Sigmoid colon (tissue), 7 donors: ENCODE measurements around the gene INO80B. TPM values are rescaled to one million over a fixed set of nuclear protein-coding genes. Genes with fewer than 3 reads are reported as not detected.
A peak's percentile ranks its signal among the peaks of the same experiment; 100 is the strongest.

ENCODE experiments used
- DNase-seq: peaks from one replicate; pipeline ENCODE4 v3.0.0-alpha.2; 2019
- H3K27ac ChIP-seq, 4 donors: fragments of 200-600 bp; sonication (generic); one replicate each; pipeline ENCODE4 v1.5.1; 2016 to 2019; ENCODE audit warnings: mild to moderate bottlenecking in 1 of 4
- H3K27me3 ChIP-seq, 3 donors: fragments of 200-600 bp; sonication (generic); one replicate each; pipeline ENCODE4 v1.5.1; 2019; ENCODE audit warnings: mild to moderate bottlenecking in 1 of 3
- H3K36me3 ChIP-seq, 4 donors: fragments of 200-600 bp; sonication (generic); one replicate each; pipeline ENCODE4 v1.5.1; 2016 to 2019
- H3K4me1 ChIP-seq, 4 donors: fragments of 200-600 bp; sonication (generic); one replicate each; pipeline ENCODE4 v1.5.1; 2017 to 2019
- H3K4me3 ChIP-seq, 4 donors: fragments of 200-600 bp; sonication (generic); one replicate each; pipeline ENCODE4 v1.5.1; 2017 to 2019; ENCODE audit warnings: mild to moderate bottlenecking in 2 of 4, moderate library complexity in 1 of 4
- H3K9me3 ChIP-seq, 4 donors: fragments of 200-600 bp in 3 of 4; sonication (generic) in 3 of 4; one replicate each; pipeline versions ENCODE4 v1.5.1 to v1.6.1; 2013 to 2019
- EP300 ChIP-seq, 4 donors: sonication (generic); formaldehyde crosslinking; IDR thresholded peaks; one replicate each; pipeline ENCODE4 v1.6.1; 2017; ENCODE audit warnings: antibody characterized with exemption in 4 of 4
- POLR2A ChIP-seq, 2 donors: fragments of 450-650 bp; IDR thresholded peaks; one replicate each; pipeline ENCODE4 v1.6.1; 2016; ENCODE audit warnings: antibody characterized with exemption in 2 of 2, mild to moderate bottlenecking in 2 of 2, moderate library complexity in 2 of 2
- POLR2AphosphoS5 ChIP-seq, 4 donors: sonication (generic); formaldehyde crosslinking; IDR thresholded peaks; one replicate each; pipeline ENCODE4 v1.6.1; 2017; ENCODE audit warnings: antibody characterized with exemption in 4 of 4
- WGBS, 2 donors: extraction: QIAGEN DNeasy Blood & Tissue Kit; methylation state at CpG; one replicate each; pipeline ENCODE4 v1.1.7; 2013; 5-methylcytosine and 5-hydroxymethylcytosine counted together
- intact Hi-C: fragments of 100-400 bp; cut with DNase I; formaldehyde crosslinking; loops from one replicate; pipeline ENCODE4 v1.15.1; 2023
- polyA plus RNA-seq, 3 donors: library from polyadenylated mRNA; stranded (reverse); fragments of 200-250 nt; gene quantifications; one replicate each; pipeline ENCODE4 v1.2.3, GENCODE V29; 2013
- total RNA-seq, 4 donors: library from RNA; depleted of rRNA; stranded (reverse); fragments of >200 nt; gene quantifications; one replicate each; pipeline ENCODE4 v1.1.0, GENCODE V29; 2016
- TF ChIP-seq, protein P1 (sequence below), 4 experiments: fragments of 450-650 bp in 3 of 4; fragments of 200-600 bp in 1 of 4; IDR thresholded peaks; one replicate each; pipeline ENCODE4 v1.5.1; 2016 to 2019; ENCODE audit warnings: antibody characterized with exemption in 4 of 4, mild to moderate bottlenecking in 3 of 4, moderate library complexity in 2 of 4
- donor health status: healthy with polysubstance abuse.
- donor health status: Bipolar disorder and iron deficiency.
- donor health status: healthy.

Gene INO80B
- total and polyA plus RNA-seq, 7 donors: 7.5 to 41.8 (median 19.2) TPM

DNA sequence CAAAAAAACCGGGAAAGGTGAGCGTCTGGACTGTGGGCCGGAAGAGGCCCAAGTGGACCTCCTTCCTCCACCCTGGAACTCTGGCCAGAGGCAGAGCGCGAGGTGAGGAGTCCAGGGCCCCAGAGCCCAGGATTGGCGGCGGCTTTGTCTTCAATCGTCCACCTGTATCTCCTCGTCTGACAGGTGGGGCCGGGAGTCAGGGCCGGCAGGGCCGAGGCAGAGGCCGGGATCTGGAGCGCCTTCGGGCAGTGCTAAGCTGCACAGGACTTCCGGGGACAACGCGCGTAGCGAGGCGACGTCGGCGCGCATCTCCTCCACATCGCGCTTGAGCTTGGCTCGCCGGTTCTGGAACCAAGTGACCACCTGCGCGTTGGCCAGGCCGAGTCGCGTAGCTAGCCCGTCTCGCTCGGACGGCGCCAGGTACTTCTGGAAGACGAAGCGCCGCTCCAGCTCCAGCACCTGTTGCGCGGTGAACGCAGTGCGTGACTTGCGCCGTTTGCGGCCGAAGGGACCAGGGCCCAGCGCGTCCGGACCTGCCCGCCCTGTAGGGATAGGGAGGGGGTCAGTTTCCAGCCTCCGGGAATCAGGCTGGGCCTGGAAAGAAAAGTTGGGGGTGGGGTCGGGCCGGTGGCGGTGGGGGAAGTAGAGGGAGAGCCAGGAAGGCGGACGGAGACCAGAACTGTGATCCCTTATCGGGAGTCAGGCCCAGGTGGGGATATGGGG is 43.1 kb downstream of the INO80B start:
- Histone ChIP-seq H3K4me3 (peak overlapping the region in 3 of 4 donors; percentile 2 to 44 (median 36)), H3K9me3 (no peaks in the 10 kb centered on the region), H3K27ac (no peak overlapping the region), H3K36me3 (peaks cover 0 to 16% (median 4%) of the 10 kb centered on the region in 4 donors), H3K27me3 (peaks cover 49 to 64% (median 54%) of the 10 kb centered on the region in 3 donors), H3K4me1 (peaks cover 0 to 38% (median 34%) of the 10 kb centered on the region in 4 donors)
- intact Hi-C loops: no loop called here
- TF ChIP-seq POLR2AphosphoS5 (IDR thresholded peaks at IDR 0.05) (peak in 3 of 4 donors; percentile 5 to 58 (median 34)), EP300 (IDR thresholded peaks at IDR 0.05) (no peak)
- no peak for DNase-seq
- WGBS, 2 donors: 3 to 4% methylated on average over 61 of the region's 61 CpGs

DNA sequence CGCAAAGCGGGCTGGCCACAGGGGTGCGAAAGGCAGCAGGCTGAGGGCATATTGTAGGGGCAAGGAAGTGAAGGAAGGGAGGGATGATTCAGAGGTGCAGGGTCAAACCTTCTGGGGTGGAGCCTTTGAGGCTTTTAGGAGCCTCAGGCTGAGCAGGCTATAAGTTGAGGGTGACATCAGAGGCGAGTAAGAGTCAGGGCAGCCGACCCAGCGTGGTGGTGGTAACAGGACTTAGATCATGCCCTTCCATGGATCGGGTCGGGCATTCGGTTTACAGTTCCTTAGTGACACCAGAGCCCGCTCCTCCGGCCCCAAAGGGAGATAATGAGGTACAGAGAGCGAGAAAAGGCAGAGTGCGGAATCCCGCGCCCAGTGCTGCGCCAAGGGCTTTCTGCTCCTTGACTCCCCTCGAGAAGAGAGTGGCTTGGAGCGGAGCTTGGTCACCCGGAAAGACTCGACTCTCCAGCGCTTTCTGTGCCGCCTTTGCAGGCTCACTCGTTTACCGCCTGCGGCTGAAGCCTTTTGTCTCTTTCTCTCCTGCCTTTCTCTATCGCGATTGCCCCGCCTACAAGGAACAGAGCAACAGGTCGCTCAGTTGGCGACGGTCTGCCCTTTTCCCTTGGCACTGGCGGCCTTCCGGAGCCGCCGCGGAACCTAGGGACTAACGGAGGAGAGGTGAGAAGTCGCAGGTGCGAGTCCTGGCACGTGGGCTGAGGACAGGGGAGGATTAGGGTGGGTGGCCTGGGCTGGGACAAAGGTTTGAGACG is 43.8 kb downstream of the INO80B start:
- Histone ChIP-seq H3K9me3 (no peaks in the 10 kb centered on the region), H3K27me3 (peaks cover 49 to 71% (median 55%) of the 10 kb centered on the region in 3 donors), H3K36me3 (peaks cover 0 to 8% (median 0%) of the 10 kb centered on the region in 4 donors), H3K4me1 (peaks cover 0 to 45% (median 38%) of the 10 kb centered on the region in 4 donors), H3K27ac (no peak overlapping the region), H3K4me3 (peak overlapping the region in 2 of 4 donors; percentile 36 to 44)
- intact Hi-C loops: no loop called here
- TF ChIP-seq EP300 (IDR thresholded peaks at IDR 0.05) (no peak), POLR2AphosphoS5 (IDR thresholded peaks at IDR 0.05) (no peak), POLR2A (IDR thresholded peaks at IDR 0.05) (no peak)
- TF ChIP-seq, protein P1, sequence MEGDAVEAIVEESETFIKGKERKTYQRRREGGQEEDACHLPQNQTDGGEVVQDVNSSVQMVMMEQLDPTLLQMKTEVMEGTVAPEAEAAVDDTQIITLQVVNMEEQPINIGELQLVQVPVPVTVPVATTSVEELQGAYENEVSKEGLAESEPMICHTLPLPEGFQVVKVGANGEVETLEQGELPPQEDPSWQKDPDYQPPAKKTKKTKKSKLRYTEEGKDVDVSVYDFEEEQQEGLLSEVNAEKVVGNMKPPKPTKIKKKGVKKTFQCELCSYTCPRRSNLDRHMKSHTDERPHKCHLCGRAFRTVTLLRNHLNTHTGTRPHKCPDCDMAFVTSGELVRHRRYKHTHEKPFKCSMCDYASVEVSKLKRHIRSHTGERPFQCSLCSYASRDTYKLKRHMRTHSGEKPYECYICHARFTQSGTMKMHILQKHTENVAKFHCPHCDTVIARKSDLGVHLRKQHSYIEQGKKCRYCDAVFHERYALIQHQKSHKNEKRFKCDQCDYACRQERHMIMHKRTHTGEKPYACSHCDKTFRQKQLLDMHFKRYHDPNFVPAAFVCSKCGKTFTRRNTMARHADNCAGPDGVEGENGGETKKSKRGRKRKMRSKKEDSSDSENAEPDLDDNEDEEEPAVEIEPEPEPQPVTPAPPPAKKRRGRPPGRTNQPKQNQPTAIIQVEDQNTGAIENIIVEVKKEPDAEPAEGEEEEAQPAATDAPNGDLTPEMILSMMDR (IDR thresholded peaks at IDR 0.05): no peak
- DNase-seq: no peak
- 1% methylated on average over 41 of the region's 41 CpGs for WGBS, 2 donors

DNA sequence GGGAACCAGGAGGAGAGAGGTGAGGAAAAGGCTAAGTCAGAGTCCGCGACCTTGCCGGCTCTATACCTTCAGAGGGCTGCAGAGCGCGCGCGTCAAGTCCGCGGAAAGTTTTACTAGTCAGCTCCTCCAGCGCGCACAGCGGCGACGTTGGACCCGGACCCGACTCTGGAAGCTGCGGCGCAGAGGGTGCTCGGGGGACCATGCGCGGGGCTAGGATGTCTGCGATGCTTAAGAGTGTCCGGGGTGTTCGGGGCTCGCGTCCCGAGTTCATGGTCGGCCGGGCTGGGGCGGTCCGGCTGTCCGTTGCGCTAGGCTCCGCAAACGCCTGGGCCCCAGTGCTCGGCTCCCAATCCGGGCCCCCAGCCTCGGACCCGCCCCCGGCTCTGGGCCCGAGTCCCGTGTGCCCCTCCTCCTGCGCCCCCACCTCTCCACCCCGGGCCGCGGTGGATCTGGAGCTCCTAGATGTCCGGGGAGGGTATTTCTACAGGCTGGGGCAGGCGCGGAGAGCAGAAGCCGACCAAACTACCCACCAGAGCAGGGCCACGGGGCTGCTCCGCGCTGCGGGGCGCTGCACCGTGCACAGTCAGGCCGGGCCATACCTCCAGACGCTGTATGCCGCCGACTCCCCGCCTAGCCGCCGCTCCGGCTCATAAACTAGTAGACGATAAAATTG is 44.5 kb downstream of the INO80B start, which contains the start of gene LBX2:
Gene LBX2, minus strand, starts transcription at position 337 of the 673 bp plus-strand sequence. Its CDS starts 66 bp downstream, at position 271.
- TF ChIP-seq EP300 (IDR thresholded peaks at IDR 0.05) (no peak), POLR2AphosphoS5 (IDR thresholded peaks at IDR 0.05) (no peak), POLR2A (IDR thresholded peaks at IDR 0.05) (no peak)
- TF ChIP-seq, protein P1 (IDR thresholded peaks at IDR 0.05): no peak
- Histone ChIP-seq H3K27ac (no peak within 1 kb of the TSS), H3K36me3 (peaks cover 0 to 2% (median 0%) of the 10 kb centered on the region in 4 donors), H3K4me3 (peak within 1 kb of the TSS in 2 of 4 donors; percentile 36 to 44), H3K27me3 (peaks cover 49 to 78% (median 55%) of the 10 kb centered on the region in 3 donors), H3K9me3 (no peaks in the 10 kb centered on the region), H3K4me1 (peaks cover 0 to 45% (median 39%) of the 10 kb centered on the region in 4 donors)
- 2 to 3% methylated on average over 65 of the region's 65 CpGs for WGBS, 2 donors
- DNase-seq: no peak
- intact Hi-C loops: no loop called here

DNA sequence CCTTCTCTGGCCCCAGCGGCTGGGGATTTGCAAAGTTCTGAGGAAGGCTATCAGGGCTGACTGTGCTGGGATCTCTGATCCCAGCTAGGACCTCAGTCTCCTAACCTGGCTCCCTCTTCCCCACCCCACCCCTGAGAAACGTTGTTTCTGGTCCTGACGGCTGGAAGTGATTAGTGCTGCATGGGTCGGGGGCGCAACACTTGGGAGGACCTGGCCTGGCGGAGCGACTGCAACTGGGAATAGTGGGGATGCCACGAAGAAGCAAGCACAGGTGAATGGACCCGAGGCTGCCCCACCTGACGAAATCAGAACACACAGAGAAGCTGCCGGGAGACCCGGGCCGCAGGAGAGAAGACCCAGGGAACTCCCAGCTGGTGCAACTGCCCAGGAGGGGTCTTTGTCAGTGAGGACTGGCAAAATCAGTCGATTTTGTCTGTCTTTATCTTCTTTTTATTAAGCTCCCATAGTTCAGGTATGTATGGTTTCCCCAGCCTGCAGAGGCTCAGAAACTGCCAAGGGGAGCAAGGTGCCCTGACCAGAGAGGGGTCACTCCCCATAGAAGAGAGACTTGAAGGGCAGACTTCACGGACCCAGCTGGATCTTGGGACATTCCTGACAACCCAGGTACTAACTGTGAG is 45.2 kb downstream of the INO80B start:
- H3K4me1 ChIP-seq: peaks cover 0 to 50% (median 39%) of the 10 kb centered on the region in 4 donors
- TF ChIP-seq EP300 (IDR thresholded peaks at IDR 0.05): no peak
- TF ChIP-seq POLR2A (IDR thresholded peaks at IDR 0.05): no peak
- no peak for TF ChIP-seq POLR2AphosphoS5 (IDR thresholded peaks at IDR 0.05)
- TF ChIP-seq, protein P1 (IDR thresholded peaks at IDR 0.05): no peak
- H3K9me3 ChIP-seq: no peaks in the 10 kb centered on the region
- no peak for DNase-seq
- intact Hi-C loops: no loop called here
- H3K27ac ChIP-seq: no peak overlapping the region
- peak overlapping the region in 2 of 4 donors; percentile 36 to 44 for H3K4me3 ChIP-seq
- H3K27me3 ChIP-seq: peaks cover 49 to 85% (median 55%) of the 10 kb centered on the region in 3 donors
- 62 to 65% methylated on average over 15 of the region's 15 CpGs for WGBS, 2 donors
- peaks cover 0 to 8% (median 3%) of the 10 kb centered on the region in 4 donors for H3K36me3 ChIP-seq
